WTC11 (cell line): ENCODE data around the gene IFT52. TPM values are rescaled to one million over a fixed set of nuclear protein-coding genes. Genes with fewer than 3 reads are reported as not detected.
A peak's percentile ranks its signal among the peaks of the same experiment; 100 is the strongest.

ENCODE experiments used
- ATAC-seq: fragments of 200-7000 bp; cut with Tn5 transposase; 2 replicates; pipeline ENCODE4 v1.10.0; 2021; ENCODE audit warnings: mild to moderate bottlenecking, moderate library complexity
- CTCF ChIA-PET: fragments of 300-600 bp; sonication (Branson Sonifier 250); formaldehyde crosslinking; loops from one replicate; lab custom pipeline; 2021; ENCODE audit warnings: antibody characterized with exemption; lab: Charles Lee
- POLR2A ChIA-PET: fragments of 350-600 bp; sonication (Branson Sonifier 250); formaldehyde crosslinking; loops from one replicate; lab custom pipeline; 2021; ENCODE audit warnings: antibody characterized with exemption; lab: Charles Lee
- DNase-seq: peaks from one replicate; pipeline ENCODE4 v3.0.0; 2021; ENCODE audit warnings: low spot score
- H3K27ac Mint-ChIP-seq: 2 replicates; pipeline ENCODE4 v1.8.0; 2021; ENCODE audit warnings: mixed read lengths
- H3K27me3 Mint-ChIP-seq: 2 replicates; pipeline ENCODE4 v1.8.0; 2021; ENCODE audit warnings: low read depth, mild to moderate bottlenecking, moderate library complexity, mixed read lengths
- H3K36me3 Mint-ChIP-seq: 2 replicates; pipeline ENCODE4 v1.8.0; 2021; ENCODE audit warnings: mixed read lengths
- H3K4me1 Mint-ChIP-seq: 2 replicates; pipeline ENCODE4 v1.8.0; 2022; ENCODE audit warnings: mixed read lengths
- H3K4me3 Mint-ChIP-seq: 2 replicates; pipeline ENCODE4 v1.8.0; 2021; ENCODE audit warnings: mild to moderate bottlenecking, moderate library complexity, mixed read lengths
- H3K9me3 Mint-ChIP-seq: 2 replicates; pipeline ENCODE4 v1.8.0; 2021; ENCODE audit warnings: mixed read lengths
- CREM ChIP-seq: sonication (generic); formaldehyde crosslinking; IDR thresholded peaks from 2 replicates; pipeline ENCODE4 v1.8.1; 2022; ENCODE audit warnings: mild to moderate bottlenecking, missing genetic modification reagents, moderate library complexity
- ELF4 ChIP-seq: sonication (generic); formaldehyde crosslinking; IDR thresholded peaks from 2 replicates; pipeline ENCODE4 v1.8.1; 2022; ENCODE audit warnings: low read depth, mild to moderate bottlenecking, moderate library complexity, missing genetic modification reagents
- FOXJ3 ChIP-seq: sonication (generic); formaldehyde crosslinking; IDR thresholded peaks from 2 replicates; pipeline ENCODE4 v1.9.0; 2021; ENCODE audit warnings: missing genetic modification reagents, mild to moderate bottlenecking, borderline replicate concordance
- GABPB1 ChIP-seq: sonication (generic); formaldehyde crosslinking; IDR thresholded peaks from 2 replicates; pipeline ENCODE4 v1.8.1; 2023; ENCODE audit warnings: mild to moderate bottlenecking, missing genetic modification reagents
- KAT7 ChIP-seq: sonication (generic); formaldehyde crosslinking; IDR thresholded peaks from 2 replicates; pipeline ENCODE4 v1.8.1; 2023; ENCODE audit warnings: missing genetic modification reagents, mild to moderate bottlenecking, borderline replicate concordance
- NFE2L1 ChIP-seq: sonication (generic); formaldehyde crosslinking; IDR thresholded peaks from 2 replicates; pipeline ENCODE4 v1.8.1; 2023; ENCODE audit warnings: missing genetic modification reagents
- NR2C2 ChIP-seq: sonication (generic); formaldehyde crosslinking; IDR thresholded peaks from 2 replicates; pipeline ENCODE4 v1.8.0; 2022; ENCODE audit warnings: mild to moderate bottlenecking, missing genetic modification reagents
- NR3C1 ChIP-seq: sonication (generic); formaldehyde crosslinking; conservative IDR thresholded peaks from 2 replicates; pipeline ENCODE4 v1.8.1; 2023; ENCODE audit warnings: low read depth, mild to moderate bottlenecking, missing genetic modification reagents
- PRRX2 ChIP-seq: fragments of 250-450 bp; sonication (Bioruptor Pico); IDR thresholded peaks from 2 replicates; pipeline ENCODE4 v1.8.0; 2021; ENCODE audit warnings: mild to moderate bottlenecking
- SMAD3 ChIP-seq: sonication (generic); formaldehyde crosslinking; IDR thresholded peaks from 2 replicates; pipeline ENCODE4 v1.8.0; 2022; ENCODE audit warnings: missing genetic modification reagents, mild to moderate bottlenecking, borderline replicate concordance
- SMAD4 ChIP-seq: sonication (generic); formaldehyde crosslinking; IDR thresholded peaks from 2 replicates; pipeline ENCODE4 v1.8.0; 2022; ENCODE audit warnings: mild to moderate bottlenecking, missing genetic modification reagents
- SOX15 ChIP-seq: fragments of 250-450 bp; sonication (Bioruptor Pico); IDR thresholded peaks from 2 replicates; pipeline ENCODE4 v1.9.0; 2021; ENCODE audit warnings: mild to moderate bottlenecking
- TP53 ChIP-seq: sonication (generic); formaldehyde crosslinking; IDR thresholded peaks from 2 replicates; pipeline ENCODE4 v1.8.1; 2023; ENCODE audit warnings: mild to moderate bottlenecking, missing genetic modification reagents
- ZNF138 ChIP-seq: sonication (generic); formaldehyde crosslinking; conservative IDR thresholded peaks from 2 replicates; pipeline ENCODE4 v1.8.1; 2022; ENCODE audit warnings: mild to moderate bottlenecking, moderate library complexity, missing genetic modification reagents
- ZNF219 ChIP-seq: sonication (generic); formaldehyde crosslinking; IDR thresholded peaks from 2 replicates; pipeline ENCODE4 v1.8.0; 2023; ENCODE audit warnings: missing genetic modification reagents, mild to moderate bottlenecking, borderline replicate concordance
- ZNF317 ChIP-seq: sonication (generic); formaldehyde crosslinking; IDR thresholded peaks from 2 replicates; pipeline ENCODE4 v1.8.1; 2023; ENCODE audit warnings: low read depth, mild to moderate bottlenecking, moderate library complexity, missing genetic modification reagents, borderline replicate concordance
- ZNF416 ChIP-seq: fragments of 250-450 bp; sonication (Bioruptor Pico); IDR thresholded peaks from 2 replicates; pipeline ENCODE4 v1.9.0; 2021; ENCODE audit warnings: mild to moderate bottlenecking, inconsistent platforms
- ZNF423 ChIP-seq: fragments of 250-450 bp; sonication (Bioruptor Pico); IDR thresholded peaks from 2 replicates; pipeline ENCODE4 v2.1.2; 2022; ENCODE audit warnings: mild to moderate bottlenecking, moderate library complexity
- ZNF671 ChIP-seq: fragments of 250-450 bp; sonication (Bioruptor Pico); IDR thresholded peaks from 2 replicates; pipeline ENCODE4 v1.8.0; 2021; ENCODE audit warnings: mild to moderate bottlenecking
- total RNA-seq: library from RNA; stranded (reverse); gene quantifications from 3 replicates; pipeline ENCODE4 v1.2.3, GENCODE V29; 2021
- TF ChIP-seq, protein P1 (sequence below): fragments of 250-450 bp; sonication (Bioruptor Pico); IDR thresholded peaks from 2 replicates; pipeline ENCODE4 v2.1.2; 2022; ENCODE audit warnings: mild to moderate bottlenecking, moderate library complexity
- TF ChIP-seq, protein P2 (sequence below): sonication (generic); formaldehyde crosslinking; IDR thresholded peaks from 2 replicates; pipeline ENCODE4 v1.8.1; 2023; ENCODE audit warnings: mild to moderate bottlenecking, missing genetic modification reagents, moderate library complexity
- TF ChIP-seq, protein P3 (sequence below): sonication (generic); formaldehyde crosslinking; IDR thresholded peaks from 2 replicates; pipeline ENCODE4 v1.8.1; 2023; ENCODE audit warnings: mild to moderate bottlenecking, moderate library complexity, missing genetic modification reagents
- TF ChIP-seq, protein P4 (sequence below): sonication (generic); formaldehyde crosslinking; IDR thresholded peaks from 2 replicates; pipeline ENCODE4 v1.8.0; 2022; ENCODE audit warnings: mild to moderate bottlenecking, missing genetic modification reagents
- TF ChIP-seq, protein P5 (sequence below): sonication (generic); formaldehyde crosslinking; IDR thresholded peaks from 2 replicates; pipeline ENCODE4 v1.8.1; 2022; ENCODE audit warnings: mild to moderate bottlenecking, missing genetic modification reagents, moderate library complexity, borderline replicate concordance
- TF ChIP-seq, protein P6 (sequence below): sonication (generic); formaldehyde crosslinking; IDR thresholded peaks from 2 replicates; pipeline ENCODE4 v1.8.1; 2022; ENCODE audit warnings: missing genetic modification reagents, borderline replicate concordance
- TF ChIP-seq, protein P7 (sequence below): sonication (generic); formaldehyde crosslinking; conservative IDR thresholded peaks from 2 replicates; pipeline ENCODE4 v1.8.1; 2023; ENCODE audit warnings: mild to moderate bottlenecking, low read depth, missing genetic modification reagents, moderate library complexity

Gene IFT52
- total RNA-seq, 1 experiment from 2014 or later = 27.5 TPM

DNA sequence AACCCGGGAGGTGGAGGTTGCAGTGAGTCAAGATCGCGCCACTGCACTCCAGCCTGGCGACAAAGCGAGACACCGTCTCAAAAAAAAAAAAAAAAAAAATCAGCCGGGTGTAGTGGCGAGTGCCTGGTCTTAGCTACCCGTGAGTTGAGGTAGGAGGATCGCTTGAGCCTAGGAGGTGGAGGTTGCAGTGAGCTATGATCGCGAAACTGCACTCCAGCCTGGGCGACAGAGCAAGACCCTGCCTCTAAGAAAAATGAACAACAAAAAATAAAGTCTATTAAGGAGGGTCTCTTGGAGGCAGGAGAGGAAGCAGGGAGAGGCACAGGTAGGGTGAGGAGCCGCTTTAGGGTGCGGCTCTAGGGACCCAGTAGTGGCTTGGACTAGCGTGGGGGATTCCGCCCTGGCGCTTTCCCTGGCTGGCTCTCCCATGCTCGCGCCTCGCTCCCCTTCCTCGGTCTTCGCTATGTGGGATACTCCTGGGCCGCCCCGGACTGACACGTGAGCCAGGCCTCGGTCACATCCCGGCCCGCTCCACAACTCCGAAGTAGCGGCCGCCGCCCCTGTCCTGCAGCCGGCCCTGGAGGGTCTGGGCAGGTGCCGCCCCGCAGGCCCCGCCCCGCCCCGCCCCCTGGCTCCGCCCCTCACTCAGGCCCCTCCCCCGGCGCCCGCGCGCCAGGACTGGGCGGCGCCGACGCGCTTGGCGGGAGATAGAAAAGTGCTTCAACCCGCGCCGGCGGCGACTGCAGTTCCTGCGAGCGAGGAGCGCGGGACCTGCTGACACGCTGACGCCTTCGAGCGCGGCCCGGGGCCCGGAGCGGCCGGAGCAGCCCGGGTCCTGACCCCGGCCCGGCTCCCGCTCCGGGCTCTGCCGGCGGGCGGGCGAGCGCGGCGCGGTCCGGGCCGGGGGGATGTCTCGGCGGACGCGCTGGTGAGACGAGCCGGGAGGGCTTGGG is 75.9 kb downstream of the IFT52 start, which contains the start of gene MYBL2:
MYBL2 (plus strand) TSS at position 739 of the 953 bp plus-strand sequence; CDS start at position 909, 170 bp downstream.
- CTCF ChIA-PET = interaction anchor here (0.7 to 3.4 kb wide), 6 partner anchors 8 to 218 kb away, joined by 3 to 13 read pairs (median 4); partner anchors contain the start of gene SRSF6
- no peaks in the 10 kb centered on the region for H3K9me3 Mint-ChIP-seq
- POLR2A ChIA-PET = interaction anchor here (0.7 to 2.1 kb wide), 2 partner anchors 209 to 1977 kb away, joined by 3 to 10 read pairs; partner anchors contain the start of gene SRSF6
- DNase-seq (peak; percentile 78), ATAC-seq (peak; percentile 88)
- H3K4me3 Mint-ChIP-seq = peak within 1 kb of the TSS; percentile 83
- peaks cover 4% of the 10 kb centered on the region for H3K4me1 Mint-ChIP-seq
- H3K27ac Mint-ChIP-seq = no peak within 1 kb of the TSS
- H3K27me3 Mint-ChIP-seq = peaks cover 22% of the 10 kb centered on the region
- peaks cover 4% of the 10 kb centered on the region; the same call in 1 of the 2 replicates for H3K36me3 Mint-ChIP-seq
- TF ChIP-seq NR2C2 (CRISPR knock-in tag) (no peak), SMAD4 (CRISPR knock-in tag) (no peak), KAT7 (no peak), ZNF416 (CRISPR knock-in tag) (no peak), FOXJ3 (no peak), PRRX2 (CRISPR knock-in tag) (no peak), ELF4 (CRISPR knock-in tag) (no peak), ZNF138 (CRISPR knock-in tag) (no peak), ZNF219 (CRISPR knock-in tag) (no peak), TP53 (CRISPR knock-in tag) (no peak), SMAD3 (CRISPR knock-in tag) (no peak), NR3C1 (CRISPR knock-in tag) (no peak), NFE2L1 (CRISPR knock-in tag) (no peak), SOX15 (CRISPR knock-in tag) (no peak), ZNF423 (CRISPR knock-in tag) (no peak), CREM (CRISPR knock-in tag) (no peak), ZNF671 (CRISPR knock-in tag) (no peak), GABPB1 (CRISPR knock-in tag) (no peak), ZNF317 (no peak)
- TF ChIP-seq, protein P1, sequence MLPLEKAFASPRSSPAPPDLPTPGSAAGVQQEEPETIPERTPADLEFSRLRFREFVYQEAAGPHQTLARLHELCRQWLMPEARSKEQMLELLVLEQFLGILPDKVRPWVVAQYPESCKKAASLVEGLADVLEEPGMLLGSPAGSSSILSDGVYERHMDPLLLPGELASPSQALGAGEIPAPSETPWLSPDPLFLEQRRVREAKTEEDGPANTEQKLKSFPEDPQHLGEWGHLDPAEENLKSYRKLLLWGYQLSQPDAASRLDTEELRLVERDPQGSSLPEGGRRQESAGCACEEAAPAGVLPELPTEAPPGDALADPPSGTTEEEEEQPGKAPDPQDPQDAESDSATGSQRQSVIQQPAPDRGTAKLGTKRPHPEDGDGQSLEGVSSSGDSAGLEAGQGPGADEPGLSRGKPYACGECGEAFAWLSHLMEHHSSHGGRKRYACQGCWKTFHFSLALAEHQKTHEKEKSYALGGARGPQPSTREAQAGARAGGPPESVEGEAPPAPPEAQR (CRISPR knock-in tag) = no peak
- TF ChIP-seq, protein P2, sequence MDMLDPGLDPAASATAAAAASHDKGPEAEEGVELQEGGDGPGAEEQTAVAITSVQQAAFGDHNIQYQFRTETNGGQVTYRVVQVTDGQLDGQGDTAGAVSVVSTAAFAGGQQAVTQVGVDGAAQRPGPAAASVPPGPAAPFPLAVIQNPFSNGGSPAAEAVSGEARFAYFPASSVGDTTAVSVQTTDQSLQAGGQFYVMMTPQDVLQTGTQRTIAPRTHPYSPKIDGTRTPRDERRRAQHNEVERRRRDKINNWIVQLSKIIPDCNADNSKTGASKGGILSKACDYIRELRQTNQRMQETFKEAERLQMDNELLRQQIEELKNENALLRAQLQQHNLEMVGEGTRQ (CRISPR knock-in tag) = peak; percentile 42; the same call in 1 of the 2 replicates
- TF ChIP-seq, protein P3, sequence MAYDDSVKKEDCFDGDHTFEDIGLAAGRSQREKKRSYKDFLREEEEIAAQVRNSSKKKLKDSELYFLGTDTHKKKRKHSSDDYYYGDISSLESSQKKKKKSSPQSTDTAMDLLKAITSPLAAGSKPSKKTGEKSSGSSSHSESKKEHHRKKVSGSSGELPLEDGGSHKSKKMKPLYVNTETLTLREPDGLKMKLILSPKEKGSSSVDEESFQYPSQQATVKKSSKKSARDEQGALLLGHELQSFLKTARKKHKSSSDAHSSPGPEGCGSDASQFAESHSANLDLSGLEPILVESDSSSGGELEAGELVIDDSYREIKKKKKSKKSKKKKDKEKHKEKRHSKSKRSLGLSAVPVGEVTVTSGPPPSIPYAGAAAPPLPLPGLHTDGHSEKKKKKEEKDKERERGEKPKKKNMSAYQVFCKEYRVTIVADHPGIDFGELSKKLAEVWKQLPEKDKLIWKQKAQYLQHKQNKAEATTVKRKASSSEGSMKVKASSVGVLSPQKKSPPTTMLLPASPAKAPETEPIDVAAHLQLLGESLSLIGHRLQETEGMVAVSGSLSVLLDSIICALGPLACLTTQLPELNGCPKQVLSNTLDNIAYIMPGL (CRISPR knock-in tag) = no peak
- TF ChIP-seq, protein P4, sequence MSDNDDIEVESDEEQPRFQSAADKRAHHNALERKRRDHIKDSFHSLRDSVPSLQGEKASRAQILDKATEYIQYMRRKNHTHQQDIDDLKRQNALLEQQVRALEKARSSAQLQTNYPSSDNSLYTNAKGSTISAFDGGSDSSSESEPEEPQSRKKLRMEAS (CRISPR knock-in tag) = 0 out of 2 replicates have a peak, but pooled peaks have one; percentile 50
- TF ChIP-seq, protein P5, sequence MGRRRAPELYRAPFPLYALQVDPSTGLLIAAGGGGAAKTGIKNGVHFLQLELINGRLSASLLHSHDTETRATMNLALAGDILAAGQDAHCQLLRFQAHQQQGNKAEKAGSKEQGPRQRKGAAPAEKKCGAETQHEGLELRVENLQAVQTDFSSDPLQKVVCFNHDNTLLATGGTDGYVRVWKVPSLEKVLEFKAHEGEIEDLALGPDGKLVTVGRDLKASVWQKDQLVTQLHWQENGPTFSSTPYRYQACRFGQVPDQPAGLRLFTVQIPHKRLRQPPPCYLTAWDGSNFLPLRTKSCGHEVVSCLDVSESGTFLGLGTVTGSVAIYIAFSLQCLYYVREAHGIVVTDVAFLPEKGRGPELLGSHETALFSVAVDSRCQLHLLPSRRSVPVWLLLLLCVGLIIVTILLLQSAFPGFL = no peak
- TF ChIP-seq, protein P6, sequence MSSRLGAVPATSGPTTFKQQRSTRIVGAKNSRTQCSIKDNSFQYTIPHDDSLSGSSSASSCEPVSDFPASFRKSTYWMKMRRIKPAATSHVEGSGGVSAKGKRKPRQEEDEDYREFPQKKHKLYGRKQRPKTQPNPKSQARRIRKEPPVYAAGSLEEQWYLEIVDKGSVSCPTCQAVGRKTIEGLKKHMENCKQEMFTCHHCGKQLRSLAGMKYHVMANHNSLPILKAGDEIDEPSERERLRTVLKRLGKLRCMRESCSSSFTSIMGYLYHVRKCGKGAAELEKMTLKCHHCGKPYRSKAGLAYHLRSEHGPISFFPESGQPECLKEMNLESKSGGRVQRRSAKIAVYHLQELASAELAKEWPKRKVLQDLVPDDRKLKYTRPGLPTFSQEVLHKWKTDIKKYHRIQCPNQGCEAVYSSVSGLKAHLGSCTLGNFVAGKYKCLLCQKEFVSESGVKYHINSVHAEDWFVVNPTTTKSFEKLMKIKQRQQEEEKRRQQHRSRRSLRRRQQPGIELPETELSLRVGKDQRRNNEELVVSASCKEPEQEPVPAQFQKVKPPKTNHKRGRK (CRISPR knock-in tag) = no peak
- TF ChIP-seq, protein P7, sequence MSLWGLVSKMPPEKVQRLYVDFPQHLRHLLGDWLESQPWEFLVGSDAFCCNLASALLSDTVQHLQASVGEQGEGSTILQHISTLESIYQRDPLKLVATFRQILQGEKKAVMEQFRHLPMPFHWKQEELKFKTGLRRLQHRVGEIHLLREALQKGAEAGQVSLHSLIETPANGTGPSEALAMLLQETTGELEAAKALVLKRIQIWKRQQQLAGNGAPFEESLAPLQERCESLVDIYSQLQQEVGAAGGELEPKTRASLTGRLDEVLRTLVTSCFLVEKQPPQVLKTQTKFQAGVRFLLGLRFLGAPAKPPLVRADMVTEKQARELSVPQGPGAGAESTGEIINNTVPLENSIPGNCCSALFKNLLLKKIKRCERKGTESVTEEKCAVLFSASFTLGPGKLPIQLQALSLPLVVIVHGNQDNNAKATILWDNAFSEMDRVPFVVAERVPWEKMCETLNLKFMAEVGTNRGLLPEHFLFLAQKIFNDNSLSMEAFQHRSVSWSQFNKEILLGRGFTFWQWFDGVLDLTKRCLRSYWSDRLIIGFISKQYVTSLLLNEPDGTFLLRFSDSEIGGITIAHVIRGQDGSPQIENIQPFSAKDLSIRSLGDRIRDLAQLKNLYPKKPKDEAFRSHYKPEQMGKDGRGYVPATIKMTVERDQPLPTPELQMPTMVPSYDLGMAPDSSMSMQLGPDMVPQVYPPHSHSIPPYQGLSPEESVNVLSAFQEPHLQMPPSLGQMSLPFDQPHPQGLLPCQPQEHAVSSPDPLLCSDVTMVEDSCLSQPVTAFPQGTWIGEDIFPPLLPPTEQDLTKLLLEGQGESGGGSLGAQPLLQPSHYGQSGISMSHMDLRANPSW (CRISPR knock-in tag) = no peak
